Cerebellar nuclear complex (tissue), 1 donor: Measurements from ENCODE around the gene NFKBIB.
"Not testable (repeated sequence)": the region's sequence is repeated elsewhere in the genome, so short reads cannot be mapped to it uniquely, and the experiment has no call there.

ENCODE experiments used
- DNase-seq, 2 experiments: peaks; one replicate each; lab custom pipeline; 2025; lab: John Stamatoyannopoulos, UW

NFKBIB gene

DNA sequence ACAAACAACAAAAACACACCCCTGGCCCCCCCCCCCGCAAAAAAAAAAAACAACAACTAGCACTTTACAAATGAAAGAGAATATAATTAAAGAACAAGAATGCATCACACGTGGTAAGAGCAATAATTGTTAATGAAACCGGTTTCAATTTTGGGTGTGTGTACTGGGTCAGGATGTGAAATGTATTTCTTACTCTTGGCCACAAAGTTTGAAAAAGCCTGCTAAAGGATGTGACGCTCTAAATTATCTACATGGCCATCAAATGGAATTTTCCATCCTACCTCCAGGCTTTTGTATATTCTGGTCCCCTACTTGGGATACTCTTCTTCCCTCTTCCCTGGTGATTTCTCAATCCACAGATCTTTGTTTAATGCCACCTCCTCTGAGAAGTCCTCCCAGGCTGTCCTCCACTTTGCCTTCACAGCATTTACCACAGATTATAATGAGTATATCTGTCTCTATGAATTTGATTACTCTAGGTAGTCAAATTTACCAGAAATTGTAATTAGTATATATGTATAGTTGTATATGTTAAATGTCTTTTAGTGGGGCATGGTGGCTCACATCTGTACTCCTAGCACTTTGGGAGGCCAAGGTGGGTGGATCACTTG, 28.7 kb downstream of the NFKBIB start:
- DNase-seq, result no peak

DNA sequence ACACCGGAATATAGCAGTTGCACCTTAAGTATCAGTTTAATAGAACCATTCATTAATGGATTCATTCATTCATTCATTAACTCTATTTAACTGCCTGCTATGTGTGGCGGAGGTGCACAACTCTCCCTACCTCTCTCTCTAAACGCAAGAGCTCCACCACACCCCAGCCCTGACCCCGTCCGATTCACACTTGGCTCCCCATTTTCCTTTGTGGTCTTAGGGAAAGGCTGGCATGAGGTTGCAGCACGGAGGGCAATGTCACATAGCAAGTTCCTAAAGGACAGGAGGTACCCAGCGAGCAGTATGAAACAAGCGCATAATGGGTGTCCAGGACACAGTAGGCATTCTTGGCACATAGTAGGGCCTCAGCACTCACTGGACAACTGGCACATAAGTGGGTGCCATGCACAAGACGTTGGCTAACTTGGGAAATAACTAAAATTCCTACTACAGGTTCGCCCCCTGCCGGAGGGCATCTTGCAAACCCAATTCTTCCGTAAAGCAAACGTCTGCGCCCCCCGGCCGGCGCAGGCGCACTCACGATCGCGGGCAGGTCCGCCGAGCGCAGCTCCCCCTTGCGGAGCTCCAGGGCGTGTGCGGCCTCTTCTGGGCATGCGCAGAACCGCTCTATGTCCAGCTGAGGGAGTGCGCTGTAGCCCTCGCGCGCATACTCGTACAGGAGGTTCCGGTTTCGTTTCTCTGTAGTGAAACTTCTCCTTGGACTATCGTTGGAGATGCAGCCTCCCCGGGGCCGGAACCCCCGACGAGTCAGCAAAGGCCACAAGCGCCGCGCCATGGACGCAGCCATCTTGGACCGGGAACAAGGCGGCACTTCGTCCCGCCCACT, 30.4 kb downstream of the NFKBIB start, which contains the start of gene SARS2:
Gene SARS2, minus strand, starts transcription at position 835 of the 847 bp plus-strand sequence. Its CDS starts 27 bp downstream, at position 808.
- peak; percentile 62 to 75 for DNase-seq

DNA sequence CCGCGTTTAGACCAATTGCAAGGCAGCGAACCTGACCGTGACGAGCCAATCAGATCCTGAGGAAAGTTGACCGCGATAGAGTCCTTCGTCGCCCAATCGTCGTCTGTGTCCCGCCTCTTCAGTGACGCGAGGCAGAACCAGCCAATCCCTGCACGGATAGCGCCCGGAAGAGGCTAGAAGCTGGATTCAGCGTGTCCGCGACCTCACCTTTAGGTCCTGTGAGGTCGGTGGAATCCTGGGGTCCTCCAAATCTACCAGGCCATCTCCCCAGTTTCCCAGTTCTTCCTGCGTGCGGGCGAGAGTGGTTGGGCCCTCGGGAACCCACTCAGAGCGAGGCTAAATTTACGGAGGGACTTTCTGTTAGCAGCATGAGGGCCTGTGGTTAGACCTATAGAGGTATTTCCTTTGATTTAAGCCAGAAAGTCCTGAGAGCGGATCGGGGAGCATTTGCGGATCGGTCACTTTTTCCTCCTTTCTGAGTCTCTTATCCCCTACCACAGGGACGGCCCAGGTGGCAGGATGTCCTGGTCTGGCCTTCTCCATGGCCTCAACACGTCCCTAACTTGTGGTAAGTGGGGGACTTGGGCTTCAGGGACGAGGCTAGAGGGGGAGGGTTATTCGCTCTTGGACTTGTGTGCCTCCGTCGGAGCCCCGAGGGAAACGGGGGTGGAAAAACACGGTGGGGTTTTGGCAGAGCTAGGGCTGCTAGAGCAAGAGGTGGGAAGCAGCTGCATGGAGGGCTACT, 31.2 kb downstream of the NFKBIB start, which contains the start of gene MRPS12:
Gene MRPS12, plus strand, starts transcription at position 169 of the 745 bp plus-strand sequence. Its CDS starts 351 bp downstream, at position 520.
- peak; percentile 93 to 98 for DNase-seq

DNA sequence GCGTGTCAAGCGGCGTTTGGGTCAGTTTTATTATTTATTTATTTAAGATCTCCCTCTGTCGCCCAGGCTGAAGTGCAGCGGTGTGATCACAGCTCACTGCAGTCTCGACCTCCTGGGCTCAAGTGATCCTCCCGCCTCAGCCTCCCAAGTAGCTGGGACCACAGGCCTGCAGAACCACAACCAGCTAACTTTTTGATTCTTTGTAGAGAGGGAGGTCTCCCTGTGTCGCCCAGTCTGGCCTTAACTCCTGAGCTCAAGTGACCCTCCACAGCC, 31.7 kb downstream of the NFKBIB start:
- DNase-seq, result no peak

DNA sequence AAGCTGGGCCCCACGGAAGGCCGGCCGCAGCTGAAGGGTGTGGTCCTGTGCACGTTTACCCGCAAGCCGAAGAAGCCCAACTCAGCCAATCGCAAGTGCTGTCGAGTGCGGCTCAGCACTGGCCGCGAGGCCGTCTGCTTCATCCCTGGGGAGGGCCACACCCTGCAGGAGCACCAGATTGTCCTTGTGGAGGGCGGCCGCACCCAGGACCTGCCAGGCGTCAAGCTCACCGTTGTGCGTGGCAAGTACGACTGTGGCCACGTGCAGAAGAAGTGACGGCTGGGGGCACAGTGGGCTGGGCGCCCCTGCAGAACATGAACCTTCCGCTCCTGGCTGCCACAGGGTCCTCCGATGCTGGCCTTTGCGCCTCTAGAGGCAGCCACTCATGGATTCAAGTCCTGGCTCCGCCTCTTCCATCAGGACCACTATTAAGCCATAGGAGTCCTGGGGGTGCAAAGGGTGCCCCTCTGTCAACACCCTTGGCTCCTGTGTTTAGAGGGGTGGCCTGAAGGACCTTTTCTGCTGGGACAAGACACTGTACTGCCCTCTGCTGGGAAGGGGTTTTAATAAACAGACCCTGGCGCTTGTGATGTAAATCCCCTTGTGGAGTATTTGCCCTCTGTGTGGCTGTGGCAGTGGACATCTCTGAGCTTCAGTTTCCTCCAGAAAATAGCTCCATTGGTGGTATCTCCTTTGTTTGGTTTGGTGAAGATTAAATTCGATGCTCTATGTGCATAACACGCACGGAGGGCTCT, 32.8 kb downstream of the NFKBIB start:
- DNase-seq, result no peak

DNA sequence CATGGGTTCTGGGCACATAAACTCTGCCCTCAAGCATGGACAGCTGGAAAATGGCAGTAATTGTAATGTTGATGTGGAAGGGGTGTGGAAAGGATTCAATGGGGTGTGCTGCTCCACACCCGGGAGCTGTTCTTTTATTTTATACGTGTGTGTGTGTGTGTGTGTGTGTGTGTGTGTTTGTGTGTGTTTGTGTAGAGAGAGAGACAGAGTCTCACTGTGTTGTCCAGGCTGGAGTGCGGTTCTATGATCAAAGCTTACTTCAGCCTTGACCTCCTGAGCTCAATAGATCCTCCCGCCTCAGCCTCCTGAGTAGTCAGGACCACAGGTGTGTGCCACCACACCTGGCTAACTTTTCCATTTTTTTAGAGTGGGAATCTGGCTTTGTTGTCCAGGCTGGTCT, 33.8 kb downstream of the NFKBIB start:
- no peak for DNase-seq

DNA sequence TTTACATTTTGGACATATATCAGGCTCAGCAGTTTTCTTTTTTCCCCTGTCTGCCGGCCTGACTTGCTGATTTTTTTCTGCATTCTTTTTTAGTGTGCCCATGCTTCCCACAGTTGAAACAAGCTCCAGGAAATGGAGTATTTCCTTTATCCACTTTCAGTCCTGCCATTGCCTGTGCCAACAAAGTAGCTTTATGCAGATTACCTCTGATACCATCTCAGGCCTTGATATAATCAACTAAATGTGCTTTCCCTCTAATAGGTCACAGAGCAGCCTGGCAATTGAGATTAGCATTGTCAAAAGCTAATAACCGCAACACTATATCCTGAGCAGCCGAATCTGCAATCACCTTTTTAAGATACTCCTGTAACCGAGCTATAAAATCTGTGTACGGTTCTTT, 40.2 kb downstream of the NFKBIB start:
- no peak for DNase-seq

DNA sequence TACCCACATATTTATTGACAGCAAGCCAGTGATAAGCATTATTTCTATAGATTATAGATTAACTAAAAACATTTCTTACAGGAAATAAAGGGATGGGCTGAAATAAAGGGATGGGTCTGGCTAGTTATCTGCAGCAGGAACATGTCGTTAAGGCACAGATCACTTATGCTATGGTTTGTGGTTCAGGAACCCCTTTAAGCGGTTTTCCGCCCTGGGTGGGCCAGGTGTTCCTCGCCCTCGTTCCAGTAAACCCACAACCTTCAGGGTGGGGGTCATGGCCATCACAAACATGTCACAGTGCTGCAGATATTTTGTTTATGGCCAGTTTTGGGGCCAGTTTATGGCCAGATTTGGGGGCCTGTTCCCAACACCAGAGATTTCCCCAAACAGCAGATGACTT, 41.7 kb downstream of the NFKBIB start:
- not testable (repeated sequence) for DNase-seq

DNA sequence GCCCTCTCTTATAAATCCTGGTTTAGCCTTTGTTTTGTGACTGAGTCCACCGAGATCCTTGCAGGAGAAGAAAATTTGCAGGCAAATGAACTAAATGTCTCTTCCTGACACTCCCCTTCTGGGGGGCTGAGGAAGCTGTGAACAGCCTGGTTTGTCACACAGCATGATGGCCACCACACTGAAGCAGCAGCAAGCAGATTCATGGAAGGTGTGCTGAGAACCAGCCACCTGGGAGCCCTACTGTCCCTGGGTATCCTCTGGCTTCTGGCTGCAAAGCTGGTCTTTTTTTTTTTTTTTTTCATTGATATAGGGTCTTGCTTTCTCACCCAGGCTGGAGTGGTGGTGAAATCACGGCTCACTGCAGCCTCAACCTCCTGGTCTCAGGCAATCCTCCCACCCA, 42.2 kb downstream of the NFKBIB start:
- no peak for DNase-seq

DNA sequence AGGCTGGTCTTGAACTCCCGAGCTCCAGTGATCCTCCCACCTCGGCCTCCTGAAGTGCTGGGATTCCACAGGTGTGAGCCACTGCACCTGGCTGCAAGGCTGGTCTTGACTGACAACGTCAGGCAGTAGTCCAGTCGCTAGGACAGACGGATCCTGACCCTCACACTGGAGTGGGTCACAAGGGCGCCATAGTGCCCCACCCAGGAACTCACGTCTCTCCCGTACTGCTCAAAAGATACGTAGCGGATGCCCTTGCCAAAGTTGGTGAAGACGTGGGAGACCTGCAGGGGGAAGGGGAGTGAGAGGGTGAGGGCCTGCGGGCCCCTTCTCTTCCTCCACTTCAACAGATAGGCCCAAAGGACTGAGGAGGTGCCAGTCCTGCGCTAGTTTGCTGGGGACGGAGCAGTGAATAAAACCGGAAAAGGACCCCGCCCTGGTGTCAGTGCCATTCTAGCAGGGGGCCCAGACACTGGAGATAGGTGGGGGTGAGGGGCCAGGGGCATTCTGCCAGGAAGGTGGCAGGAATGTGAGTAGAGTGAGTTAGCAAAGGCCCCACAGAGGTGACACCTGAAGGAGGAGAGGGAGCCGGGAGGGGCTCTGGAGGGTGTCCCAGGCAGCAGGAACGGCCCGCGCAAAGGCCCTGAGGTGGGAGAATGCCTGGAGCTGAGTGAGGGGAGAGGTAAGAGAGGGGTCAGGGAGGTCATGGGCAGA, 42.9 kb downstream of the NFKBIB start:
- DNase-seq, result no peak

DNA sequence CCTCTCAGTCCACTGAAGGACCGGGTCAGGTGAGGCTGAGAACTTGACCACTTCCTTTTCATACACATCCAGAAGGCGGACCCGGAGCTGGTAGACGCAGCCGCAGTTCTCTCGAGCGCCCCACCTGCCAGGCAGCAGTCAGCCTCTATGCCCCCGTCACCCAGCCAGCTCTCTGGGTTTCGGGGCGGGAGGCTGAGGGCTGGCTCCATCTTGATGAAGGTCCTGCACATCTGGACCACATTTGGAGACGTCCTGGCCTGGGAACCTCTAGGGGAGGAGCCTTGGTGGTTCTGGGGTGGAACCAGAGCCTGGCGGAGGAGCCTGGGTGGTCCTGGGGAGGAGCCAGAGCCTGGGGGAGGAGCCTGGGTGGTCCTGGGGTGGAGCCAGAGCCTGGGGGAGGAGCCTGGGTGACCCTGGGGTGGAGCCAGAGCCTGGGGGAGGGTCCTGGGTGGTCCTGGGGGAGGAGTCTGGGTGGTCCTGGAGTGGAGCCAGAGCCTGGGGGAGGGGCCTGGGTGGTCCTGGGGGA, 45.3 kb downstream of the NFKBIB start:
- DNase-seq, result no peak

DNA sequence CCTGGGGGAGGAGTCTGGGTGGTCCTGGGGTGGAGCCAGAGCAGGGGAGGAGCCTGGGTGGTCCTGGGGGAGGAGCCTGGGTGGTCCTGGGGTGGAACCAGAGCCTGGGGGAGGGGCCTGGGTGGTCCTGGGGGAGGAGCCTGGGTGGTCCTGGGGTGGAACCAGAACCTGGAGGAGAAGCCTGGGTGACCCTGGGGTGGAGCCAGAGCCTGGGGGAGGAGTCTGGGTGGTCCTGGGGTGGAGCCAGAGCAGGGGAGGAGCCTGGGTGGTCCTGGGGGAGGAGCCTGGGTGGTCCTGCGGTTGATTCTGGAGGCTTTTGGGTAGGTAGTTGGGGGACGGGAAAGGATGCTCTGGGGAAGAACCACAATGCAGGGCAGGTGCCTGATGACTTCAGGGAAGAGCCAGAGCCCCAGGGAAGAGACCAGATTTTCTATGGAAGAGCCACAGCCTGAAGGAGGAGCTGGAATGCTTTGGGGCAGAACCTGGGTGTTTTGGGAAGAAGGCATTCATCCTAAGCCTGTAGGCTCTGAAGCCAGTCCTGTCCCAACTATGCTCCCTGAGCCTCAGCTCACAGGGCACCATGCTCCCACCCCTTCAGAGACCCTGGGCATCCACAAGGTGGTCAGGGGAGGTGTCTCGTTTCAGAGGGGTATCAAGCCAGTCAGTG, 45.9 kb downstream of the NFKBIB start:
- DNase-seq, result no peak

DNA sequence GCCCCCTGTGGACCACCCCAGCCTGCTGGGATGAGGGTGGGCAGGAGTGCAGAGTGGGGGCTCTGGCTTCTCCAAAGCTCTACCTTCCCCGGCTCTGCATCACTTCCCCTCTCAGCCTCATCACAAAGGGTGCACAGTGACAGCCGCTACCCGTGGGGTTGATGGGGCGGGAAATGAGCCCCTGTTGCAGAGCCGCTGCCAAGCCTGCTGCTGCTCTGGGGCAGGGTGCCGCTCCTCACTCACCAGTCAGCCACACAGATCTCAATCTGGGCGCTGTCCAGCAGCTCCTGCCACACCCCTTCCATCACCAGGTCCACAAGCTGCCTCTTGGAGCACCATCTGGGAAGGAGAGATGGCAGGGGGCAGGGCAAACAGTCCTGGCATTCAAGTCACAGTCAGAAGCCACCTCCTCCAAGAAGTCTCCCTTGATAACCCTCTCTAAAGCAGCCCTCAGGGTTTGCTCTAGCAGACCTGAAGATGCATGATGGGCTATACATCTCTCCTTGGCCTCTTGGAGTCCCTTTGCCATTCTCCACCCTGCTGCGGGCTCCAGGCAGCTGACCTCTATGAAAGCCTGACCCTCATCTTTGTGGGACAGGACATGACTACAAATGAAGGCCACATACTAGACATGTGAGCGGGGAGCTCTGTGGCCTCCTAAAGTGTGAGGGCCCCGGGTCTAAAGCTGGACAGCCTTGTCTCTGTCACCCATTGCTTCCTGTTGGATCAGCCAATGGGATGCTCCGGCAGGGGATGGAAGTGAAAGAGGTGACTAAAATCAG, 46.7 kb downstream of the NFKBIB start:
- no peak for DNase-seq

DNA sequence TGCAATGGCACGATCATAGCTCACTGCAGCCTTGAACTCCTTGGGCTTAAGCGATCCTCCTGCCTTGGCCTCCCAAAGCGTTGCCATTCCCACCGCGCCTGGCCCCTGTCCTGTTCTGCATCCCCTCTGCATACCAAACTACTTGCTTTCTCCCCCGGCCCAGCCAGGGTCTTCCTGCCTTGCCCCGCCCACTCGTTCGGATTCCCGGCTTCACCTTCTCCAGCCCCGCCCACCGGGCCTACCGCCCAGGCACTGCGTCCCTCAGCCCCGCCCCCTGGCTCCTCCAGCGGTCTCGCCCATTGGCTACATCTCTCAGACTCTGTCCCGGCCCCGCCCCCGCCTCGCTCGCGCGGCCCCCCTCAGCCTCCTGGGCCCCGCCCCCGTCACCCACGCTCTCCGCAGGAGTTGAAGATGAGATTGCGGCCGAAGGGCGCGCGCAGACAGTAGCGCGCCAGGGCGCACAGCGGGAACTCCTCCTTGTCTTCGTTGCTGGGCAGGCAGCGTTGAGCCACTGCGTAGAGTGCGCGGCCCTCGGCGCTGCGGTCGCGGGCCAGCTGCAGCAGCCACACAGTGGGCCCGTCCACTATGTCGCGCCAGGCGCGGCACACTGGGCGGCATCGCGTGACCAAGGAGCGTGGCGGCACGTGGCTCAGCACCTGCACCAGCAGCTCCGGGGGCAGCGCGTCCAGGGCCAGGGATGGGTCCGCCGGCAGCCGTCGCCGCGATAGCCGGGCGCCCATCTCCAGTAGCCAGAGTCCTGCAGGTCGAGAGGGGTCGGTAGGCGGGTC, 50.0 kb downstream of the NFKBIB start:
- DNase-seq, result peak in 1 of 2 experiments; percentile 65

DNA sequence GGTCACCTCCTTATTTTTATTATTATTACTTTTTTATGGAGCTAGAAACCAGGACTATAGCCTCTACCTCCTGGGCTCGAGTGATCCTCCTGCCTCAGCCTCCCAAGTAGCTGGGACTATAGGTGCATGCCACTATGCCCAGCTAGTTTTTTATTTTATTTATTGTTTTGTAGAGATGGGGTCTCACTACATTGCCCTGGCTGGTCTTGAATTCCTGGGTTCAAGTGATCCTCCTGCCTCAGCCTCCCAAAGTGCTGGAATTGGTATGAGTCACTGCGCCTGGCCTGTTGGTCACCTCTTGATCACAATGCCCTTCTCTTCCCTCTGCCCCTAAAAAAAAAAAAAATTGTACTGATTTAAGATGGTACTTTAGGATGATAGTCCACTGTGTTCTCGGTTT, 51.4 kb downstream of the NFKBIB start:
- DNase-seq, result no peak

DNA sequence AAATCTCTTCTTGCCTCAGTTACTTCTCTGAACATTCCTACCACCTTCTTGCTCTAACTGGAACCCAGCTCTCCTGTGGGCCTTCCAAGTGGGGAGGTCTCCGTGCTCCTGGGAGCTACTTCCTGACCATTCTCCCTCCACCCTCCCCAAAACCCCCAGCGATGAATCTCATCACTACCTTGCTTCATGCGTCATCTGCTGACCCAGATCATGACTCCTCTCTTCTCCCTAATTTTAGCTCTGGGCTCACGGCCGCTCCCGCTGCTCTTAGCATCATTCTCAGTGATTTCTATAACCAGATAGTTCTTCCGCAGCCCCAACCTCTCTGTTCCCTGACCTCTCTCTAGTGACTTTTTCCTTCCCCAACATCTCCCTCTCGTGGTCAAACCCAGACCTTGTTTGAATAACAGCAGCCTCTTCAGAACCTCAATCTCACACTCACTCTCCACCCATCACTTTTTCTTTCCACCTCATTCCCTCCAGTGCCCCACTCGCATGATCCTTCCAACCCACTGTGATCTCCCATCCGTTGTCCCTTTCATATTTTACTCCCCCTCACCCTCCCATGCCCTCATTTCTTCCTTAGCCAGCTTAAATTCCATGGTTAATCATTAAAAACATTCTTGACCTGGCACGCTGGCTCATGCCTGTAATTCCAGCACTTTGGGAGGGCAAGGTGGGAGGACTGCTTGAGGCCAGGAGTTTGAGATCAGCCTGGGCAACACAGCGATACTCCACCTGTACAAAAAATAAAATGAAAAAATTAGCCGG, 52.8 kb downstream of the NFKBIB start:
- no peak for DNase-seq

DNA sequence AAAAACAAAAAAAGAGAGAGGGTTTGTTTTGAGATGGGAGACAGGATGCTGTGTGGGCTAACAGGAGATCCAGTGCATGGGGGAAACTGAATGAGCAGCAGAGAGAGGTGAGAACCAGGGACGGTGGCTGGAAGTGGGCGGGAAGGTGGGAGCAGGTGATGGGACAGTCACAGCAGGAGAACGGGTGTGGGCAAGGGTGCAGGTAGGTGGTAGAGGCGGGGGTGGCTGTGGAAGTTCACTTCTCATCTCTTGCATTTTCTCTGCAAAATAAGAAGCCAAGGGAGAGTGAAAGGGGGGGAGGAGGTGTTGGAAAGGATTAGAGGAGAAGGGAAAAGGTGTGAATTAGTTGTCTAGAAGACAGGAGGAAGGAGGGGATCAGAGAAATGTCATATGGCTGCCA, 53.9 kb downstream of the NFKBIB start:
- no peak for DNase-seq

DNA sequence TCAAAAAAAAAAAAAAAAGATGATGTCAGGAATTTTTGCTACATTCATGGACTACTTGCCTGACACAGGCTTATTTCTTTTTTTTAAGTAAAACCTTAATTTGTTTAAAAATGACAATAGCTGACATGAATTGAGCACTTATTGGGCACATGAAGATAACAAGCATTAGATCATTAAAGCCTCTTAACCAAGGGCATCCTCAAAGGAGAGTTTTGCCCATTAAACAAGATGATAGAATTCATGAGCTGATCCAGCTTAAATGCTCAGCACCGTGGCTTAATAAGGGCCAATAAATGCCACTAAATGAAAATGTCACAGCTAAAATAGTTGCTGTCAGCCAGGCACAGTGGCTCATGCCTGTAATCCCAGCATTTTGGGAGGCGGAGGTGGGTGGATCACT, 56.5 kb downstream of the NFKBIB start:
- DNase-seq, result no peak
